Measurements from ENCODE around the gene ANXA3.
"Not testable (repeated sequence)": the region's sequence is repeated elsewhere in the genome, so short reads cannot be mapped to it uniquely, and the experiment has no call there.

The ANXA3 gene

GRCh38 chr4:78543424-78544125 is 8.0 kb upstream of the ANXA3 start:
- DNase-seq = no peak

GRCh38 chr4:78544678-78545077 is 6.9 kb upstream of the ANXA3 start:
- no peak for DNase-seq

- no peak for DNase-seq
These were observed 6.0 kb upstream of the ANXA3 start for GRCh38 chr4:78545275-78546246.

GRCh38 chr4:78547899-78548298 is 3.7 kb upstream of the ANXA3 start:
- not testable (repeated sequence) for DNase-seq

DNA sequence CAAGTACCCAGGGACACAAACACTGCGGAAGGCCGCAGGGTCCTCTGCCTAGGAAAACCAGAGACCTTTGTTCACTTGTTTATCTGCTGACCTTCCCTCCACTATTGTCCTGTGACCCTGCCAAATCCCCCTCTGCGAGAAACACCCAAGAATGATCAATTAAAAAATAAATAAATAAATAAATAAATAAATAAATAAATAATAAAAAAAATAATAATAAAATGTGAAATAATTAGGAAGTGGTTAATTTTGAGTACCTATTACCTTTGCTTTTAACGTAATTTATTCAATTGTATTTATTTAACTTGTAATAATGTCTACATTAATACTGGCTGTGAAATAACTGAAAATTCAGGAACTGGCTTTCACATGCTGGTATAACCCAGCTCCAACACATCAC is 2.7 kb upstream of the ANXA3 start:
- not testable (repeated sequence) for DNase-seq

- no peak for DNase-seq
These were observed 946 bp downstream of the ANXA3 start for GRCh38 chr4:78552389-78553042.

DNA sequence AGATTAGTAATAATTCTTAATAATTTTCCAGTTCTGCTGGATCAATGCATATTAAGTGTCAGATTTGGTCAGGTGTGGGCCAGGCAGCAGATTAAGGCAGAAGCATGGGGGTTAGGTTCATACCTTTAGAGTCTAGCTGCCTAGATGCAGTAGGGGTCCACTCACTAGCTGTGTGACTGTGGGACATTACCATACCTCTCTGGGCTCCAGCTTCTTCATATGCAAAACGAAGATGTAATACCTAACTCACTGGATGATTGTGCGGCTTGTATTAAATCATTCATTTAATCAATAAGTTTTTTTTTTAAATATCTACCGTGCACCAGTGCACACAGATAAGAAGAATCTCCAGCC is 1.4 kb downstream of the ANXA3 start:
- DNase-seq = no peak

DNA sequence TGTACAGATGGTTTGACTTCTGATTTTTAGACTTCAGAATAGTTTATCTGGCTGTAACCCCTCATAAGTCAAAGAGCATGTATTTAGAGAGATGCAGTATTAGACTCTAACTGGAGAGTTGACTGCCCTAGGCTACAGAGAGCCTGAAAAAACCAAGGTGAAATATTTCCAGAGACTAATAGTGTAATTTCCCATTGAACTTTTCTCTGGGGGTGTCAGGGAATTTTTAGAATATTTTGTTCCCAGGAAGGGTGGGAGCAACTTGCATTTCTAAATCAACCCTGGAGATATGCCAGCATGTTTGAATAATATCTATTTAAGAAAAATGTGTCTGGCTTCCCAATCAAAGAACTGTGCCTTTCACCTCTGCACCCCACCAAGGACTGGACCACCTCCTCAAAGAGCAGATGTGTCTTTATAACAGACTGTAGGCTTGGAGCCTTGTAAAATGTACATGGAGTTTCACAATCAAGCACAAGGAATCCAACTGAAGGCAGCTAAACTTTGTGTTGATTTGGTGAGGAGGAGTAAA is 2.0 kb downstream of the ANXA3 start:
- DNase-seq = no peak

GRCh38 chr4:78556665-78557064 is 5.1 kb downstream of the ANXA3 start:
- DNase-seq = no peak

- DNase-seq = no peak
These were observed 6.3 kb downstream of the ANXA3 start for GRCh38 chr4:78557841-78558240.

DNA sequence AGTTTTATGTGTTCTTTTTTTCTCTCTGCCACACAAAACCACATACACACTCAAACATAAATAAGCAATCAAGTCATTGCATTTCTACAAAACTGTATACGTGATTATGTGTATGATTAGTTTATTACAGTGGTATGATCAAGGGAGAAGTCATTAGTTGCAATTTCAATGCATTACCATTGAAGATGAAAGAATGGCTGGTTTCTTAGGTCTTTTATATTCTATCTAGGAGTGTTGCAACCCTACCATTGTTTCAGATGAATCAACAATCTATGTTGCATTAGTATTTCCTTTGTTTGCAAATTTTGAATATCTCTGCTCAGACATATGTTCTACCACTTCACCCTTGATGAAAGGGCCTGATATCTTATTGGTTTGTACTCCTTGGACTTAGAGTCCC is 6.8 kb downstream of the ANXA3 start:
- DNase-seq = no peak

DNA sequence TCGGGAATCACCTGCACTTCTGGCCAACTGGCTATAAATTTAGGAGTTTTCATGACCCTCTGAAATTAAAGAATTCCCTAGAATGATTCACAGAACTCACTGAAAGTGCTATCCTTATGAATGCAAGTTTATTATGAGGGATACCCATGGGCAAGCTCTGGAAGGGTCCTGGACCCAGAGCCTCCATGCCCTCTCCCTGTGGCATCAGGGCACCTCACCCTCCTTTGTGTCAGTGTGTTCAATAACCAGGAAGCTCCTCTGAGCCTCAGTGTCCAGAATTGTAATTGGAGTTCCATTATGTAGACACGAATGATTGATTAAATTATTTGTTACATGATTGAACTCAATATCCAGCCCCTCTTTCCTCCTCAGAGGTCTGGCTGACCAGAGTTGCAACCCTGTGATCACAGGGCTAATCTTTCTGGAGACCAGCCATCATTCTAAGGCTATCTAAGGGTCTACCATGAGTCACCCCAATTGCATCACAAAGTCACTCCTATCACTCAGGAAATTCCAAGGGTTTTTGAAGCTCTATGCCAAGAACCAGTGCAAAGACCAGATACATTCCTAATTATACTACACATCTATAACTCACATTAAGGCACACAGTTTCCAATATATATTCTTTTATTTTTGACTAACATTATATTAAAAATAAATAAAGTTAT is 8.9 kb downstream of the ANXA3 start:
- no peak for DNase-seq

DNA sequence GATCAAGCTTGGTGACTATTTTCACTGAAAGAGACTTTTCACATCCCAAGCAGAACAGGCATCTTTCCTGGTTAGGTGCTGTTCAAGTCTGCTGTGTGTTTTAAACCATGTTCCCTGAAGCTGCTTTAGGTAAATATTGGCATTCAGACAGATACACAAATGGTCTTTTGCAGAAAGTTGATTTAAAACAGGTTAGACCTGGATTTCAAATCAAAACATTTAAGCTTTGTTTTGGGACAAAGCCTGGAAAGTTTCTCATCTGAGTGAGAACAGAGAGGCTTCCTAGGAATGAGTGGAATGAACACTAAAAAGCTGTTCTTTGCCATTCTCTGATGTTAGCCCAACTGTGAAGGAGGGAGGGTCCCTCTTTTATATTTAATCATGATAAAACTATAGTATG is 10.1 kb downstream of the ANXA3 start:
- no peak for DNase-seq

DNA sequence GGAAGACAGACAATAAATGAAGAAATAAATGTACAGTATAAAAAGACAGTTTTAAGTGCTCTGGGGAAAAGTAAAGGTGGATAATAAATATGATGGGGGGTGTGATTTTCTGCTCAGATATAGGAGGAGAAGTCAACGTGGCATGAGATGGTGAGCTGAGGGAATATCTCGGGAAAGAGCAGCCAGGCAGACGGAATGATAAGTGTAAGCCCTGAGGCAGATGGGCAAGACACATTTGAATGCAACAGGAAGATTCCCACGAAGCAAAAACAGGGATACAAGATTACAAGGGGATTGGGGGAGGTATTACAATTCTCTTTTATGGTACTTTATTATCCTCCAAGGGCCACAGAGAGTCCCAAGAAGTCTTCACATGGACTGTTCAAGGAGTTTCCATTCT is 11.1 kb downstream of the ANXA3 start:
- DNase-seq = no peak

DNA sequence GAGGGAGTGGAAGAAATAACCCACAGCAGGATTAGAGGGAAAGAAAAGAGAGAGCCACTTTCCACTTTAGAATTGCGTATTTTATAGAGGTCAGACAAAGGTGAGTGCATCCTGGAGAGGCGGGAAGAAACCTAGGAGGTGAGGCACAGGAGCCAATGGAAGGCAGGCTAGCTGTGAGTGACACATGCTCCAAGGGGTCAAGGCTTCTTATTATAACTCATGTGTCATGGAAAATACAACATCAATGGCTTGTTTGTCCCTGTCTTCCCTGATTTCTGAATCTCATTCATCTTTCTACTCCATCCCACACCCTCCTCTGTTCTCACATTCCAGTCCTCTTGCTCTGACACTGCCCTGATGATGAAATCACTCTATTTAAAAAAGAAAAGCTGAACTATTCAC is 14.4 kb downstream of the ANXA3 start:
- DNase-seq = no peak

DNA sequence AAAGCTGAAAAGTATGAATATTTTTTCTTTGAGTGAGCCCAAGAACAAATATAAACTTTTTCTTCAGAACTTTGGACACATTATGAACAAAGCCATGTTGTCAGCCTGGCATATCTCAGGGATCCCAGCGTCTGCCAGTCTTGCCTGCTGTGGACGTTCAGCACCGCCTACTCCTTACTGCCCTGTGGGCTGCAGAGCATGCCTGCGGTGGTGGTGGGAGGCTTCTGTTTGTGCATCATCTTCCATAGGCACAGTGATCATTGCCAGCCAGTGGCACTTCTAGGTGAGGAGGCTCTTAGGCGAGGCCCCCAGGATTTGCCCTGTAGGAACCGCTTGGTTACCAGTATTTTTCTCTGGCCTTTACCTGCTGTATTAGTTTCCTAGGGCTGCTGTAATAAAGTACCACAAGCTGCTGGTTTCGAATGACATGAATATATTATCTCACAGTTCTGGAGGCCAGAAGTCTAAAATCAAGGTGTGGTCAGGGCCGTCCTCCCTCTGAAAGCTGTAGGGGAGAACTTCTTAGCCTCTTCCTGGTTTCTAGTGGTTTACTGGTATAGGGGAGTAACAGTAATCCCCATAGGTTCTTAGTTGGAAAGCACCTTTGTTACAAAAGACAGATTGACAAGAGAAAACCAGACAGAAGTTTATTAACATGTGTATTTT is 15.4 kb downstream of the ANXA3 start:
- DNase-seq = no peak

GRCh38 chr4:78567500-78568060 is 16.0 kb downstream of the ANXA3 start:
- DNase-seq = no peak

- no peak for DNase-seq
These were observed 17.2 kb downstream of the ANXA3 start for GRCh38 chr4:78568640-78569305.

GRCh38 chr4:78569306-78569821 is 17.8 kb downstream of the ANXA3 start:
- no peak for DNase-seq

- DNase-seq = no peak
These were observed 18.5 kb downstream of the ANXA3 start for GRCh38 chr4:78570117-78570516.

Measured in hypothalamus (tissue), 51 donors.